Right lobe of liver (tissue), 4 donors: Measurements from ENCODE around the gene C10orf67.

Experiments
- POLR2A ChIP-seq: fragments of 450-650 bp; IDR thresholded peaks from one replicate; pipeline ENCODE4 v1.6.1; 2017; ENCODE audit warnings: antibody characterized with exemption, mild to moderate bottlenecking
- TF ChIP-seq, protein P1 (sequence below), 4 donors: fragments of 200-600 bp in 3 of 4; fragments of 450-650 bp in 1 of 4; IDR thresholded peaks; one replicate each; pipeline versions ENCODE4 v1.5.1 to v1.8.0; 2016 to 2022; ENCODE audit warnings: antibody characterized with exemption in 4 of 4, mild to moderate bottlenecking in 2 of 4
- donor health status: DM: no; HTN: no; CAD: no.
- donor health status: DM: no; HTN: no; CAD: no.
- donor health status: DM: no; HTN: yes; CAD: no.

DNA sequence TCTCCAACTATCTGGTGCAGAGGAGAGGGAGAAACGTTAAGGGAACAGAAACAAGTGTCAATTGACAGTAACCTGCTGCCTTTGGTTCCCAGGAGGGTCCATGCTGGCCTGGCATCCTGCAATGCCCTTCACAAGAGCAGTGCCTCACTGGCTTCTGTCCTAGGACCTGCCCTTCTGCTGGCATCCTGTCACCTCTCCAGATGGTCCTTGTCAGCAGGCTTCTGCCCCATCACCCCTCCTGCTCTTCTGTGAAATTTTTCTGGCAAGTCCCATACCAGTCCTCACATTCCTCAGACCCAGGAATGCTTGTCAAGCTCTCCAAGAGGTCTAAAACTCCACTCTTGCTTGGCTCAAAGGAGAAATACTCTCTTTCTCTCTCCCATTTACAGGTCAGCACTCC is 34.2 kb downstream of the C10orf67 start:
- TF ChIP-seq, protein P1, sequence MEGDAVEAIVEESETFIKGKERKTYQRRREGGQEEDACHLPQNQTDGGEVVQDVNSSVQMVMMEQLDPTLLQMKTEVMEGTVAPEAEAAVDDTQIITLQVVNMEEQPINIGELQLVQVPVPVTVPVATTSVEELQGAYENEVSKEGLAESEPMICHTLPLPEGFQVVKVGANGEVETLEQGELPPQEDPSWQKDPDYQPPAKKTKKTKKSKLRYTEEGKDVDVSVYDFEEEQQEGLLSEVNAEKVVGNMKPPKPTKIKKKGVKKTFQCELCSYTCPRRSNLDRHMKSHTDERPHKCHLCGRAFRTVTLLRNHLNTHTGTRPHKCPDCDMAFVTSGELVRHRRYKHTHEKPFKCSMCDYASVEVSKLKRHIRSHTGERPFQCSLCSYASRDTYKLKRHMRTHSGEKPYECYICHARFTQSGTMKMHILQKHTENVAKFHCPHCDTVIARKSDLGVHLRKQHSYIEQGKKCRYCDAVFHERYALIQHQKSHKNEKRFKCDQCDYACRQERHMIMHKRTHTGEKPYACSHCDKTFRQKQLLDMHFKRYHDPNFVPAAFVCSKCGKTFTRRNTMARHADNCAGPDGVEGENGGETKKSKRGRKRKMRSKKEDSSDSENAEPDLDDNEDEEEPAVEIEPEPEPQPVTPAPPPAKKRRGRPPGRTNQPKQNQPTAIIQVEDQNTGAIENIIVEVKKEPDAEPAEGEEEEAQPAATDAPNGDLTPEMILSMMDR (IDR thresholded peaks at IDR 0.05) = no peak
- TF ChIP-seq POLR2A = no peak
